SH-SY5Y (cell line): Measurements from ENCODE around the gene DRD3.

Experiments
- GATA2 ChIP-seq: IDR thresholded peaks from 2 replicates; pipeline ENCODE4 v1.6.1; 2011; ENCODE audit warnings: mild to moderate bottlenecking, low read depth, low read length
- GATA3 ChIP-seq: IDR thresholded peaks from 2 replicates; pipeline ENCODE4 v1.6.1; 2011; ENCODE audit warnings: low read depth, mild to moderate bottlenecking, low read length, moderate library complexity

DRD3 gene

DNA sequence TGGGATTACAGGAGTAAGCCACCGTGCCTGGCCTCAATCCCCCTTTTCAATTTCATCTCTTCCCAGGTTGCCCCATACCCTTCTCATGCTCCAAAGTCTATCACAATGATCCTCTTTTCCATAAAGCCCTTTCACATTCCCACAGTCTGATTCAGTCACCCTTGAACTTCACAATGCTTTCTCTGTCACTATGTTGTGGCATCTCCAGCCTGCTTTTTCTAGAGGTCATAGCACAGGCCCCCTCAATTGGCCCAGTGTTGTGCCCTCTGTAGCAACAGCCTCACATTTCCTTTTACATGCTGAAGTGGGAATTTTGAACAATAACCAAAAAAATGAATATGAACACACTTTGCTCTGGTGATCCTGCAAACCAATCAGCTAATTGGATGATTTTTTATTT is 21.5 kb downstream of the DRD3 start:
- TF ChIP-seq GATA3, result no peak
- no peak for TF ChIP-seq GATA2

DNA sequence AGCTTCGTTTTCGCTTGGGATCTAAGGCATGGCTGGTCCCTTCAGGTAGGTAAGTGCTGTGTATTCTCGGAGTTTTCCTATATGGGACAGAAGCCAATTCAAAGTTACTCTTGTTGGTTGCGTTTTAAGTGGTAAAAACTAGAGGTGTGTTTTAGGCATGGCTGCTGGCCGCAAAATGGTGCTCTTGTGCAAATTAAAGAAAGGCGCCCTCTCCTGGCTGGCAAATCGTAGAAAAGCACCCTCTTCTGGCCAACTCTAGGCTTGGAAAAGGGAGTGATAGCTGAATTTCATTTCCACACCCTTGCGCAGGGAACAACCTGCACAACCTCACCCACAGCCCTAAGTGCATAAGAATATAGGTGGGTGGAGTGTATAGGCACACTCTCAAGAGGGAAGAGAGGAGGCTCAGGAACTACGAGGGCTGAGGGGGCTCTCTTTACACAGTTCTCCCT is 23.5 kb downstream of the DRD3 start:
- TF ChIP-seq GATA3, result no peak
- TF ChIP-seq GATA2, result no peak

DNA sequence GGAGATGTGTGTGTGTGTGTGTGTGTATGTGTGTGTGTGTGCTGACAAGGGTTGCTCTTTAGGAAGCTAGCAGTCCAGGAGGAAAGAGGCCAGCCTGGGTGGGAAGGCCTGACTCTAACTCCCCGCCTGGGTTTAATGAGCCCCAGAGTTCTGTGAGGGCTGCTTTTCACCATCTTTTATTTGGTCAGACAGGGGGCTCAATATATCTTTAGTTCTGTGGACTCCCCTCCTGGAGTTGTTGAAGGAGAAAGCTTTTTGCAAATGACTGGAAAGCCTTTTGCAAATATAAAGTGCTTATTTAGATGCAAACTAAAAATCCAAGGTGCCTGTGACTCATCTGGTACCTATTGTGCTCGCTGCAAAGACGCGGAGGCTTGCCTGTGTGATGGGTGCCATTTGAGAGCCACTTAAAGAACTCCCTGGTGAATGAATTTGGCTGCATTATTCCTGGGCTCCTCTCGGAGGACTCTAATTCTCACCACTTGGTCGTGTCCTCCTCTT is 24.5 kb downstream of the DRD3 start:
- TF ChIP-seq GATA2 (no peak), GATA3 (no peak)

DNA sequence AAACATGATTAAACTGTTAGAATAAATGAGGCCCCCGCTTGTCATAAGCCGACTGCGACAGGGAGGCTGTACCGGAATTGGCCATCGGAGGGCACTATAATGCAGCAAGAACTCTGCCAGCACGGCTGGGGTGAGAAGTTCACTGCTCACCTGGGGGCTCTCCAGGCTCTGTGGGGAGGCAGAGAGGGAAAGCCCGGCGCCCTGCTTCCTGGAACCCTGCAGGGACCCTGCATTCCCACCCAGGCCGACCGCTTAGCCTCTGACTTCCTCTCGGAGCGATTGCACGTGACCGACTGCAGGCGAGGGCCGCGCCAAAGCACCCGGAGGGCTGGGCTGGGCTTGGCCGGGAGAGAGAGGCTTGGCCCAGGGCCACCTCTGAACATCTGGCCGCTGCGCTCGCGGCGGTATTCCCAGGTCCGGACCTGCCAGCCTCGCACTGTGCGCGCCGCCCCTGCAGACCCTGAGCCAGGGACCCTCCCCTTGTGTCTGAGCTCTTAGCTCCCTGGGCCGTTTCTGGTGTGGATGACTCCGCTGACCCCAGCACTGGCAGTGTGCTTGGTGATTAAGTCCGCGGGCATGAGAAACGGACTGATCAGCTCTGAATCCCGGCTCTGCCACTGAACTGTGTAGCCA is 26.2 kb downstream of the DRD3 start:
- no peak for TF ChIP-seq GATA2
- TF ChIP-seq GATA3, result no peak

DNA sequence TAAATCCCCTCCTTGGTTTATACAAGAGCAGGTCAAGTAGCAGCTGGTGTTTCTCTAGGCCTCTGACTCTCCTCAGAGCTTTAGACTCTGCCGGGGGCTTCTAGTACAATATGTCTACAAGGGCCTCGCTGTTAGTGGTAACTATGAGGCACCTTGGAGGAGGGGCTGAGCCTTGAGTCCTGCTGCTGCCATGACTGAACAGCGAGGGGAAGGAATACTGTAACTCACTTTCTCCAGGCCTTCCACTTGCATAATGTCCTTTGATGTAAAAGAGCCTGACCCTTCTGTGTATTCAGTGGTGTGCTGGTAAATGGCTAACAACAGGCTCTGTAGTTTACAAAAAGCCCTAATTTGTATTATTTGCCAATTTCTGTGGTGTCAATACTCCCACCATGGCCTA is 27.8 kb downstream of the DRD3 start:
- no peak for TF ChIP-seq GATA2
- TF ChIP-seq GATA3, result no peak

DNA sequence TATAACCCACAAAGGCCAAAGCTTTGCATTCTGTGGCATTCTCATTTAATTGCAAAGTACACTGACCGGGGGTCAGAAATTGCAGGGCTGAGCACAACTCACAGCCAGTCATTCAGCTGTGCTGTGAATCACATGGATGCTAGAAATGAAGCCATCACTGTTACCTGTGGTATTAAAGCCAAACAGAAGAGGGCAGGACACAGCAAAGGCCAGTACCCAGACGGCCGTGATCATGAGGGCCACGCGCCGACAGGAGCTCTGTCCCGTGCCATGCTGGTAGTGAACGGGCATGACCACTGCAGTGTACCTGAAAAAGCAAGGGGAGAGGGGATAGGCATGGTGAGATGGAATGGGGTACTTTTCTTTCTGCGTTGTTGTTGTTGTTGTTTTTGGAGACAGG is 31.6 kb downstream of the DRD3 start:
- no peak for TF ChIP-seq GATA2
- TF ChIP-seq GATA3, result no peak

DNA sequence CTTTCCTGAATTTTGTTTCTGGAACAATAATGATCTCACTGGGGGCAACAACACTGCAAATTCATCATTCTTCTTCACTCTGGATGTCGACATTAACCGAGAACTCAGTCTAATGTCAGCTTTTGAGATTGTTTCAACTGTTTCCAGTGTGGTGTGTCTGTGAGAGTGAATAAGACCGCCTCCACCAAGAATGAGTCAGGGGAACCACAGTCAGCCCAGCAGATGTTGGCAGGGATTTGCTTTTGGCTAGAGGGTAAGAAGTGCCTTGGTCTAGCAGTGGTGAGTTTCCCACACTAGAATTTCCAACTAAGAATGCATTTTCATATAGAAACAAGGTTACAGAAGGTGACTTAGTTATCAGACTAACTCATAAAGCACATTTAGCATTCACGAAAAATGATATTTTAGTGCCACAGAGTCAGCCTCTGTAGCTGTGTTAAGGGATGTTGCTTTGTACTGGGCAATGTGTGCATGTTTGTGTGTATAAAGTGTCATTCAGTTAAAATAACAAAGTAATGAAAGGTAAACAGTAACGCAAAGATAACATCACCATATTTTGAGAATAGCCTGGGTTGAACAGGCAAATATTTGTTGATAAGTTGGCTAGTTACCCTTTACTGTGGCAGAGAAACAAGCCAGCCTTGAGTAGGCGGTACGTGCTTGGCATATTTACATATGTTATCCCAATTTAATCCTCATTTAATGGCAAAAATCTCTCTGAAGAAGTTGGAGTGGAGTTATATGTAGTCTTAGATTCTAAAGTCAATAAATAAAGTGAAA is 33.8 kb downstream of the DRD3 start:
- no peak for TF ChIP-seq GATA2
- no peak for TF ChIP-seq GATA3

DNA sequence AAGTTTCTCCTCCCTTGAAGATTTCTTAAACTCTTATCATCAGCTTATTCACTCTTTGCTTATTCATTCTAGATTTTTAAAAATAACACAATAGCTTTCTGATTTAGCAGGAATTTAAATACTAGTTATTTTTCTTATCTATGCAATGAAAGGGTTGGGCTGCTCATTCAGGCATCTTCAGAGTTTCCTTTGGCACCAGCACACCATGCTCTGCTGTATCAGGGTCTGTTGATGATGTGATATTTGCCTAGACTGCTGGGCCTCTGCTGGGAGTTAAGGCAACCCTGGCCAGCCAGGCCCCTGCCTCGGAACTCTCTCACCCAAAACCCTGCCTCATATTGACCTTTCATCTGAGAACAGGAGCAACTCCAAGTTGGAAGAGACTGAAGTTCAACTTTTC is 35.0 kb downstream of the DRD3 start:
- TF ChIP-seq GATA3, result no peak
- TF ChIP-seq GATA2, result no peak

DNA sequence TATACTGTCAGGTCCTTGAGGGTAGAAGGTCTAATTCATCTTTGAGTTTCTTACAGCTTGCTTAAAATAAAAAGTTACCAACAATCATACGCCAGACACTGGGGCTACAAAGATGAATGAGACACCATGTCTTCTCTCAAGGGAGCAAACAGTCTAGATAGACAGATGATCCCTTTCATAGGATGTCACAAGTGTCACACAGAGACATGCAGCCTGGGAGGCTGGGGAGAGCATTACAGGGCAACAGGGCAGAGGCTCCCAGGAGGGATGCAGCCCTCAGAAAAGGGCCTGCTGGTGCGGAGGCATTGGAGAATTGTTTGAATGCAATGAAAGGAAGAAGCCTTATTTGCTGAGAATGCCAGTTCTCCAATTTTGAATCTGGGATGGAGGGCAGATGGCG is 39.0 kb downstream of the DRD3 start:
- TF ChIP-seq GATA2 (no peak), GATA3 (no peak)

DNA sequence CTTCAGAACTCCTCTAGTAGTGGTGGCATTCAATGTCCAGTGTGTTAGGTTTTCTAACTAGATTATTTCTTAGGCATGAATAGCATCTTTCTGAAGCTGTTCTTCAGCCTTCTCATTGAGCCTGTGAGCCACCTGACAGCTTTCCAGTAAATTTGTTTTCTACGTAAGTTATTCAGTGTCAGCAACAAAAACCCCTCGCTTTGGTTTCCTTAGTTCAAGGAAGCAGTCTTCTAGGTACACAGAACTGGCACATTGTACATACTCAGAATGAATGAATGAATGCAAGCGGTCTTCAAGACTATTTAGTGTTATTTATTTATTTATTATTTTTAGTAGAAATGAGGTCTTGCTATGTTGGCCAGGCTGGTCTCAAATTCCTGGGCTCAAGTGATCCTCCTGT is 44.9 kb downstream of the DRD3 start:
- TF ChIP-seq GATA3, result no peak

DNA sequence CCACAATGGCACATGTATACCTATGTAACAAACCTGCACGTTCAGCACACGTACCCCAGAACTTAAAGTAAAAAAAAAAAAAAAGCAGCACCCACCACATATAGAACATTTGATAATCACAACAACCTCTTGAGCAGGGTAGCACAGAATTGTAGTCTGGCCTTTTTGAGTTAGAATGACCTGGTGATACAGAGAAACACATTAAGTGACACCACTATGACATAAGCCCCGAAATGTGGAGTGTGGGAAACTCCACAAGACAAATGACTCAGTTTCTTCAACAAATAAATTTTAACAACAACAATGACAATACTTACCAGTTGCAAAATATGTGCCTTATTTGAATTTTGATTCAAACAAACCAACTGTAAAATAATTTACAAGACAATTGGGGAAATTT is 46.4 kb downstream of the DRD3 start:
- TF ChIP-seq GATA3 (no peak), GATA2 (no peak)

DNA sequence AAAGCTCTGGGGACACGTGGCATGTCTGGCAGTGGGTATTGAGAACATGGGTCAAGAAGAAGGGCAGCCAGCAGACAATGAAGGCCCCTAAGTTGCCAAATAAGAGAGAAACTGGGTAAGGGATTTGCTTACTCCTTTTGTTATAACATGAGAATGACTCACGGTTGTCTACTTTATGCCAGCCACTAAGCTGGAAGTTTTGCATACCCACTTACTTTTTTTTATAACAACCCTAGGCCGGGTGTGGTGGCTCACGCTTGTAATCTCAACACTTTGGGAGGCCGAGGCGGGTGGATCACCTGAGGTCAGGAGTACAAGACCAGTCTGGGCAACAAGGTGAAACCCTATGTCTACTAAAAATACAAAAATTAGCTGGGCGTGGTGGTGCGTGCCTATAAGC is 50.0 kb downstream of the DRD3 start:
- no peak for TF ChIP-seq GATA3

DNA sequence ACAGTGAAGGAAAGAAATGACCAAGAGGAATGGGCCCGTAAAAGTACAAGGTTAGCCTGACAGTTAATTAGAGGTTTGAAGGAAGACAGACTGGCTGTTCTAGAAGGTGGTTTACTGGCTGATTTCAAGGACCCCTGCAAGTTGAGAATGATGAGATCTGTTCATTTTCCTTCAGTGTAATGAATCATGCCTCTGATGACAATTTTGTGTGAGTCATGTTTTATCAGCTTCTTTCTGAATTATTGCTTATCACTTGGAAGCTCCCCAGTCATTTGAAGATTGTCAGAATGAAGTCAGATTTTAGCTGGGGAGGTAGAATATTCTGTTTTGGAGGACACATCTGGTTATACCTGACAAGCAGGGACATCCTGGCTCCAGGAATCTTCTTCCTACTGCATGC is 50.6 kb downstream of the DRD3 start:
- TF ChIP-seq GATA3 (no peak), GATA2 (no peak)

DNA sequence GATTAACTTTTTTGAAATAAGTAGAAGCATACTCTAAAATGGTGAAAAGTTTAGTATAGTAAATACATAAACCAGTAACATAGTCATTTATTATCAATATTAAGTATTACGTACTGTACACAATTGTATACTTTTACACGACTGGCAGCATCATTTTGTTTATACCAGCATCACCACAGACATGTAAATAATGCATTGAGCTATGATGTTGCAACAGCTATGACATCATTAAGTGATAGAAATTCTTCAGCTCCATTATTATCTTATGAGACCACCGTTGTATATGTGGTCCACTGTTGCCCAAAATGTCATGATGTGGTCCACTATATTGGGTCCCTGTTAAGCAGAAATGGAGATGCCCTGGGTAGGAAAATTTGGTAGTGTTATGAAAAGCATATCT is 51.3 kb downstream of the DRD3 start:
- TF ChIP-seq GATA3 (no peak), GATA2 (no peak)

DNA sequence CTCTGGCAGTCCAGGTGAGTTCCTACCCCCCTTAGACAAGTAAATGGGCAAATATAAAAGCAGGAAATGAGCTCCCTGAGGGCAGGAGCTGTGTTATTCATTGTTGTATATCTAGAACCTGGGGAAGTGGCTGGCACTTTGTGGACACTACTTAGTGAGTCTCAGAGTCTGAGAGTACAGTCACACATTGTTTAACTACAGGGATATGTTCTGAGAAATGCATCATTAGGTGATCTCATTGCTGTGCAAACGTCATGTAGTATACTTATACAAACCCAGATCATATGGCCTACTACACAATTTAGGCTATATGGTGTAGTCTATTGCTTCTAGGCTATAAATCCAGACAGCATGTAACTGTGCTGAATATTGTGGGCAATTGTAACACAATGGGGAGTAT is 52.4 kb downstream of the DRD3 start:
- TF ChIP-seq GATA2, result no peak
- no peak for TF ChIP-seq GATA3

DNA sequence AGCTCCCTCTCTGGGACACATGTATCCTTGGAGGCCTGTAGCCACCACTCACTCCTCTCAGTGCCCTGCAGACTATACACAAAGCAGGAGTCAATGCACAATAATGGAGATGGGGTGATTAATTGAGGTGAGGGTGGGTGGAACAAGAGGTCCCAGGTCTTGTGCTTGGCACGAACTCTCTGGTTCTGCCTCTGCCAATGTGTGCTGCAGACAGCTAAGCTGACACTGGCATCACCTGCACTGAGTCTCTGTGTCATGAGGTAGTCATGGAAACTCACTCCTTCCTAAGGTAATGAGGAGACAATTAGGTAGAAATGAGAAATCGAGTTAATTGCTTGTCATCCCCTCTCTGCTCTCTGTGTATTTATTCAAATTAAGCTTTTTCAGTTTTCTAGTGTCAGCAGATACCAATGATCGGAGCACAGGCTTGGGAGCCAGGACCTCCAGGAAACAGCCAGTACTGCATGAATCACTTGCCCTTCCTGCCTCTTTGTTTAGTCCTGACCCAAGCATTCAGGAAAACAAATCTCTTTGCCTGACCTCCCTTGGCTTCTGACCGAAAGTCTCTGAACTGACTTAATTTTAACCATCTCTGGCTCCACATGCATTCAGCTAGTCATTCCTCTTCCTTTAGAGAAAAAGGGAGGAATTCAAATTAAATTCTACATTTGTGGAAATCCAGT is 56.7 kb downstream of the DRD3 start:
- no peak for TF ChIP-seq GATA2
- TF ChIP-seq GATA3, result no peak

DNA sequence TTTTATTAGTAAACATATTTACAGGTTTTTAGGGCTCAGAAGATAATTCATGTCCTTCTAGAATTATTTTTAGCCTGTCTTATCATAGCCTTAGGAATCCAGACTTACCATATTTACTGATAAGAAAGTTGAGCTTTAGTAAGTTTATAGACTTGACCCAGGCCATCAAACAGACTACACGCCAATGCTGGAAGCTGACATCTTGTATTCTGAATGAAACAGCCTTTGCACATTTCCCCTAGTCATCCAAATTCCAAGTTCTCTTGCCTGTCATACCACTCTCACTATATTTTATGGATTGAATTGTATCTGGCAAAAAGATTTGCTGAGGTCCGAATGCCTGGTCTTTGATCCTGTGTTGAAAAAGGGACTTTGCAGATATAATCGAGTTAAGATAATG is 58.6 kb downstream of the DRD3 start:
- TF ChIP-seq GATA2 (no peak), GATA3 (no peak)
